ENCODE data around the gene CBFA2T2.

GRCh38 chr20:33694639-33695012, 204.7 kb downstream of the CBFA2T2 start:
- TF ChIP-seq CTCF (IDR thresholded peaks at IDR 0.05 in 2 of 3, conservative IDR thresholded peaks at IDR 0.05 in 1 of 3; ENCODE audit: control insufficient read depth in 2 of 3, extremely low read depth in 1 of 3, insufficient read depth in 1 of 3, low read depth in 3 of 3, low read length in 3 of 3): no peak
- no peak for TF ChIP-seq YY1 (IDR thresholded peaks at IDR 0.05; ENCODE audit: low read depth, low read length)
- TF ChIP-seq JUNB (IDR thresholded peaks at IDR 0.05): no peak
- no peak for TF ChIP-seq EP300 (IDR thresholded peaks at IDR 0.05; ENCODE audit: borderline replicate concordance in 1 of 2, control insufficient read depth in 1 of 2, low read depth in 2 of 2, low read length in 2 of 2)
